GM18508 (cell line): ENCODE data around the gene LRRC8E.

Experiments used
- ATAC-seq: cut with Tn5 transposase; IDR thresholded peaks from one replicate; pipeline ENCODE4 v1.9.1; 2021; ENCODE audit warnings: moderate number of reproducible peaks; ENCODE audit not compliant: insufficient read depth, unreplicated experiment

Gene LRRC8E

DNA sequence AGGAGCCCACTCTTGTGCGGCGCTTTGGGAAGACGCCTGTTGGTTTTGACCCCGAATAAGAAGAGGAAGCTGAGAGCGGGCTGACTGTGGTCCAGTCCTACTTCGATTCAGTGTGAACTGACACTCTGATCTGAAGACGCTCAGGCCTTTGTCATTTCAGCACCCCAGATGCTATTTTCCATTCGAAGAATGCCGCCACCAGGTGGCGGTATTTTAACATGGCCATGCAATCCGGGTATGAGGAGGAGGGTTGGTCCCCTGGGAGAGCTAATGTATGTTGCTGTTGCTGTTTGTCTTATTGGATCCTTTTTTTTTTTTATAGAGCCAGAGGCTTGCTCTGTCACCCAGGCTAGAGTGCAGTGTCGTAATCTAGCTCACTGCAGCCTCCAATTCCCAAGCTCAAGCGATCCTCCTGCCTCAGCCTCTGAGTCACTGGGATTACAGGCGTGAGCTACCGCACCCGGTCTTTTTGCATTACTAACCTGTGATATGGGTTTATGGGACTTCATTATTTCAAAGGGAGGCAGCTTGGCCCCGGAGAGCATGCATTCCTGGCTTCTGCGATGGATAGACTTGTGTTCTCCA, 56.0 kb downstream of the LRRC8E start:
- no peak for ATAC-seq

DNA sequence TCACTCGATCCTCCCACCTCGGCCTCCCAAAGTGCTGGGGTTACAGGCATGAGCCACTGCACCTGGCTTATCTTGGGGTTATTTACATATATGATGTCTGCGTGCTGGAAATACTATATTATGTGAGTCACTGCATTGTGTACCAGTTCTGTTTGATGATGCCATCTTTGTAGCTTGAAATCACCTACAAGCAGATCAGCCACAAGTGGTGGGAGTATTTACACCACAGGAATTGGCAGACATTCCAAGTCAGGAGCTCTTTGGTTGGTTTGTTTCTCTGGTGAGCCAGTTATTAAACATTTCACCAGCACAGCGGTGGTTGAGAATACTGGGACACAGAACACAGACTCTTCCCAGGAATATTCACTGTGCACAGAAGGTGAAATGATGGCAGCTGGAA, 59.6 kb downstream of the LRRC8E start:
- no peak for ATAC-seq
